Skin epidermis (tissue), 12 donors: ENCODE data around the gene ZNF469.

Experiments used
- H3K27ac ChIP-seq, 21 experiments: fragments of 200-600 bp; sonication (generic) in 11 of 21; one replicate each; pipeline ENCODE4 v1.5.0; 2020; ENCODE audit warnings: mild to moderate bottlenecking in 3 of 21, inconsistent platforms in 2 of 21, moderate library complexity in 2 of 21
- H3K4me3 ChIP-seq, 7 experiments: fragments of 200-600 bp; sonication (generic) in 2 of 7; one replicate each; pipeline ENCODE4 v1.5.0; 2020; ENCODE audit warnings: inconsistent platforms in 2 of 7, mild to moderate bottlenecking in 2 of 7, moderate library complexity in 1 of 7

ZNF469 gene

GRCh38 chr16:88382491-88383400 is at the start of gene ZNF469:
ZNF469 (plus strand) TSS chr16:88382959; CDS start chr16:88427471, 44,512 bp downstream.
- peak within 1 kb of the TSS in 14 of 21 experiments; percentile 17 to 84 (median 51) for H3K27ac ChIP-seq
- peak within 1 kb of the TSS; percentile 23 to 42 (median 34) for H3K4me3 ChIP-seq

- no peak overlapping the region for H3K4me3 ChIP-seq
These were observed 48.6 kb upstream of the ZNF469 start for GRCh38 chr16:88333848-88334777.

GRCh38 chr16:88334778-88335720 is 47.7 kb upstream of the ZNF469 start:
- no peak overlapping the region for H3K27ac ChIP-seq
- no peak overlapping the region for H3K4me3 ChIP-seq

More at GRCh38 chr16:88333848-88334777, 48.6 kb upstream of the ZNF469 start:
- peak overlapping the region in 1 of 21 experiments; percentile 16 for H3K27ac ChIP-seq

GRCh38 chr16:88337021-88337420 is 45.7 kb upstream of the ZNF469 start:
- H3K27ac ChIP-seq = no peak overlapping the region
- no peak overlapping the region for H3K4me3 ChIP-seq

GRCh38 chr16:88337538-88337937 is 45.2 kb upstream of the ZNF469 start:
- Histone ChIP-seq H3K4me3 (no peak overlapping the region), H3K27ac (no peak overlapping the region)

- H3K4me3 ChIP-seq = no peak overlapping the region
These were observed 44.6 kb upstream of the ZNF469 start for GRCh38 chr16:88338111-88338510.

GRCh38 chr16:88338896-88339295 is 43.9 kb upstream of the ZNF469 start:
- no peak overlapping the region for H3K4me3 ChIP-seq

More at GRCh38 chr16:88338111-88338510, 44.6 kb upstream of the ZNF469 start:
- no peak overlapping the region for H3K27ac ChIP-seq

GRCh38 chr16:88339930-88340754 is 42.6 kb upstream of the ZNF469 start:
- no peak overlapping the region for H3K4me3 ChIP-seq
- no peak overlapping the region for H3K27ac ChIP-seq

More at GRCh38 chr16:88338896-88339295, 43.9 kb upstream of the ZNF469 start:
- no peak overlapping the region for H3K27ac ChIP-seq

GRCh38 chr16:88340755-88341150 is 42.0 kb upstream of the ZNF469 start:
- Histone ChIP-seq H3K4me3 (no peak overlapping the region), H3K27ac (no peak overlapping the region)

GRCh38 chr16:88341551-88342290 is 41.0 kb upstream of the ZNF469 start:
- Histone ChIP-seq H3K27ac (no peak overlapping the region), H3K4me3 (no peak overlapping the region)

GRCh38 chr16:88342491-88342890 is 40.3 kb upstream of the ZNF469 start:
- Histone ChIP-seq H3K27ac (no peak overlapping the region), H3K4me3 (no peak overlapping the region)

- H3K4me3 ChIP-seq = no peak overlapping the region
- H3K27ac ChIP-seq = no peak overlapping the region
These were observed 39.4 kb upstream of the ZNF469 start for GRCh38 chr16:88343271-88343791.

- Histone ChIP-seq H3K4me3 (no peak overlapping the region), H3K27ac (no peak overlapping the region)
These were observed 38.2 kb upstream of the ZNF469 start for GRCh38 chr16:88344411-88345030.

GRCh38 chr16:88345031-88345720 is 37.6 kb upstream of the ZNF469 start:
- no peak overlapping the region for H3K4me3 ChIP-seq
- no peak overlapping the region for H3K27ac ChIP-seq

GRCh38 chr16:88345721-88346560 is 36.8 kb upstream of the ZNF469 start:
- Histone ChIP-seq H3K4me3 (no peak overlapping the region), H3K27ac (no peak overlapping the region)
